HL-60 (cell line): ENCODE measurements around the gene CELF2.

ENCODE experiments used
- CTCF ChIP-seq: IDR thresholded peaks from one replicate; pipeline ENCODE4 v1.5.1; 2011; ENCODE audit warnings: low read length, control low read depth, inconsistent platforms; ENCODE audit not compliant: insufficient read depth
- GABPA ChIP-seq: IDR thresholded peaks from 2 replicates; pipeline ENCODE4 v1.6.1; 2012; ENCODE audit warnings: low read depth
- POLR2AphosphoS5 ChIP-seq: IDR thresholded peaks from 2 replicates; pipeline ENCODE4 v1.6.1; 2012; ENCODE audit warnings: low read depth
- REST ChIP-seq: IDR thresholded peaks from 2 replicates; pipeline ENCODE4 v1.6.1; 2012; ENCODE audit warnings: low read depth; ENCODE audit not compliant: insufficient replicate concordance
- SPI1 ChIP-seq: IDR thresholded peaks from 2 replicates; pipeline ENCODE4 v1.6.1; 2012; ENCODE audit warnings: low read depth, mild to moderate bottlenecking, borderline replicate concordance

GRCh38 chr10:11263767-11264166 is 246.1 kb downstream of the CELF2 start:
- TF ChIP-seq CTCF: no peak
- no peak for TF ChIP-seq GABPA
- TF ChIP-seq POLR2AphosphoS5: no peak
- no peak for TF ChIP-seq REST
- TF ChIP-seq SPI1: no peak
